ENCODE measurements around the gene DAD1.
"Not testable (repeated sequence)": the region's sequence is repeated elsewhere in the genome, so short reads cannot be mapped to it uniquely, and the experiment has no call there.

The DAD1 gene

DNA sequence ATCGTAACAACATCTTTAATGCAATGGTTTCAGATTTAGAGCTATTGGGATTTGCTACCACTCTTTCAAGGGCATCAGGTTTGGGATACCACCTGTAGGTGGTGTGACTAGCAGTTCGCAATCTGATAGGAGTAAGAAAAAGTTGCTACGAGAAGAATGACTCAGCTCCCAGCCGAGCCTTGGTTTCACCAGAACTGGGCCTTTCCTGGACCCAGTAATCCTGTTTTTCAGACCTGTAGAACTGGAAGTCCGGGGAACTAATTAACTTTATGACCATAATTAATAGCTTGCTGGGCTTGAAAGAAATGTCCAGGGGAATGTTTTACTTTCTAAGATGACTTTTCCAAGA, 9.8 kb upstream of the DAD1 start:
- peak in 1 of 3 experiments; percentile 39 for DNase-seq (ENCODE audit: low read depth in 3 of 3)

- peak in 1 of 3 experiments; percentile 54 for DNase-seq (ENCODE audit: low read depth in 3 of 3)
Measured at GRCh38 chr14:22598099-22598895, 9.3 kb upstream of the DAD1 start, which contains the start of gene ABHD4. Gene ABHD4 (plus strand): TSS chr14:22598300. CDS start chr14:22598307, 7 bp downstream.

DNA sequence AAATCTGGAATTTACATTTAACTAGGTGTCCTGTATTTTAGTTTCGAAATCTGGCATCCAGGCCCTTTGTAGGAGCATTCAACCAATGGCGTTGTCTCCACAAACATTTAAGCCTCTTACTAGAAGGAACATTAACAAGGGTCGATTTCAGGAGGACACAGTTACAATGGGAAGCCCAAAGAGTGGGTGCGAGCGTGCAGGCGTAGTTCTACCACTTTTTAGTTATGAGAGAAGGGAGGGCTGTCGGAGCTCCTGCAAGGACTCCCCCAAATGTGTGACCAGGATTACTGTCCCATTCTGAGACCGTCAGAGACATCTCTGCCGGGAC, 8.7 kb upstream of the DAD1 start:
- DNase-seq (ENCODE audit: low read depth in 3 of 3) = no peak

DNA sequence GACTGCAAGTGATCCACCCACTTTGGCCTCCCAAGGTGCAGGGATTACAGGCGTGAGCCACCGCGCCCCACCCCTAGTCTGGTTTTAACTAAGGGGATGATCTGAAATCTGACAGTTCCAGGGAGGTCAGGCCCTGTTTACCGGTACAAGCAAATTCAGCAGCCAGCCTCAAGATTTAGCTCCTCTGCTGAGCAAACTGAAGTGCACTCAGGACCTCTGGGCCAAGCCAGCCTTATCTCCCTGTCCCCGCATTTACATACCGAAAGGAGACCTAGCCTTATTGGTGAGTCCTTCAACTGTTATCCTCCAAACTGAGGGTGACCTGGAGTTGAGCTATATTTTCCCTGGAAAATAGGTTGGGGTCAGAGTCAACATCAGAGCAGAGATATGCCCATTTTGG, 8.2 kb upstream of the DAD1 start:
- DNase-seq (ENCODE audit: low read depth in 3 of 3) = no peak

DNA sequence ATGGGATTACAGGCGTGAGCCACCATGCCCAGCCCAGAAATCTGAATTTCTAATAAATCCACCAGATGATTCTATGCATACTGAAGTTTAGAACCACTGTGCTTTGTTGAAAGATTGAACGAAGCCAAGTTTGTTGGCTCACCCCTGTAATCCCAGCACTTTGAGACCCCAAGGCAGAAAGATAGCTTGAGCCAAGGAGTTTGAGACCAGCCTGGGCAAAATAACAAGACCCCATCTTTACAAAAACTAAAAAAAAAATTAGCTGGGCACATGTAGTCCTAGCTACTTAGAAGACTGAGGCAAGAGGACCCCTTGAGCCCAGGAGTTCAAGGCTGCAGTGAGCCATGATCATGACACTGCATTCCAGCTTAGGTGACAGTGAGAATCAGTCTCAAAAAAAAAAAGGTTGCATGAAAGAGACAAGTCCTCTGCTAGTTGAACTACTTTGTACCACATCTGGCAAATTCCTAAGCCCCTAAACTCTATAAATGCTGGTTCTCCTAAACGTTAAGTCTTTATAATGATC, 7.4 kb upstream of the DAD1 start:
- no peak for DNase-seq (ENCODE audit: low read depth in 3 of 3)

DNA sequence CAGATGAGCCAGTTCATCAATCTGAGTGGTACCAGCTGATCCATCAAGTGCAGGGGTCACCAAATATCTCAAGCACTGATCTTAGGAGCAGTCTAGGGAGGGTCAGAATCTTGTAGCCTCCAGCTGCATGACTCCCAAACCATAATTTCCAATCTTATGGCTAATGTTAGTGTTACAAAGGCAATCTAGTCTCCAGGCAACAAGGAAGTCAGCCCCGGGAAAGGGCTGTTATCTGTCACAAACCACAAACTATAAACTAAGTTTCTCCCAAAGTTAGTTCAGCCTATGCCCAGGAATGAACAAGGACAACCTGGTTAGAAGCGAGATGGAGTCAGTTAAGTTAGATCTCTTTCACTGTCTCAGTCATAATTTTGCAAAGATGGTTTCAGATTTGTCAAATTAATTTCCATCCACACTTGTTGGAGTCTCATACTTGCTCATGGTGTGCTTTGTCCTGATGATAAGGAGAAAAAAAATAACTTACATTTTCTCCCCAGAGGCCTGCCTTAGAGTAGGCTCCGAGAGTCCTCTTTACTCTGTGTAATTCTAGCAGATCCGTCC, 5.2 kb upstream of the DAD1 start:
- DNase-seq (ENCODE audit: low read depth in 3 of 3) = no peak

GRCh38 chr14:22593601-22594000, 4.6 kb upstream of the DAD1 start:
- DNase-seq (ENCODE audit: low read depth in 3 of 3) = no peak

- no peak for DNase-seq (ENCODE audit: low read depth in 3 of 3)
Measured at GRCh38 chr14:22593189-22593588, 4.2 kb upstream of the DAD1 start.

GRCh38 chr14:22588526-22589095, 413 bp downstream of the DAD1 start:
- DNase-seq (ENCODE audit: low read depth in 3 of 3) = peak in 1 of 3 experiments; percentile 37

DNA sequence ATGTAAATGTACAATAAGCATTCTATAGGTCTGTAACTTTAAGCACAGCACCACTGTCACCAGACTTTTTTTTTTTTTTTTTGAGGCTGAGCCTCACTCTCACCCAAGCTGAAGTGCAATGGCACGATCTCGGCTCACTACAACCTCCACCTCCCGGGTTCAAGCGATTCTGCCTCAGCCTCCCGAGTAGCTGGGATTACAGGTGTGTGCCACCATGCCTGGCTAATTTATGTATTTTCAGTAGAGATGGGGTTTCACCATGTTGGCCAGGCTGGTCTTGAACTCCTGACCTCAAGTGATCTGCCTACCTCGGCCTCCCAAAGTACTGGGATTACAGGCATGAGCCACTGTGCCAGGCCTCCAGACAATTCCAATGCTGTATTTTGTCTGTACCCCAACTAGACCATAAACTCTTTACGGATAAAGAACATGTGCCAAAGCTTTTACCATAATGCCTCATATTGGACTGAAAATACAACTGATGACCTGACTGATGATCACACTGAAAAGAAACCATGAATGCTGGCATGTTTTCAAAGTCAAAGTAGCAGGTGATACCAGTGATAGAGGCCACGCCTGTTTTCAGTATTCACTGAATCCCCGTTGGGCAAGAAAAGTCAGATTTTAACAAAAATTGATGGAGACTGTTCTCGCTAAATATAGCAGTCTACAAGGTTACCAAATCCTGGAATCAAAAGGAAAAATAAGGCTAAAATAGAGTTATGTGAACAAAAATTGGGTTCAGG, 1.2 kb downstream of the DAD1 start:
- not testable (repeated sequence) for DNase-seq (ENCODE audit: low read depth in 3 of 3)

DNA sequence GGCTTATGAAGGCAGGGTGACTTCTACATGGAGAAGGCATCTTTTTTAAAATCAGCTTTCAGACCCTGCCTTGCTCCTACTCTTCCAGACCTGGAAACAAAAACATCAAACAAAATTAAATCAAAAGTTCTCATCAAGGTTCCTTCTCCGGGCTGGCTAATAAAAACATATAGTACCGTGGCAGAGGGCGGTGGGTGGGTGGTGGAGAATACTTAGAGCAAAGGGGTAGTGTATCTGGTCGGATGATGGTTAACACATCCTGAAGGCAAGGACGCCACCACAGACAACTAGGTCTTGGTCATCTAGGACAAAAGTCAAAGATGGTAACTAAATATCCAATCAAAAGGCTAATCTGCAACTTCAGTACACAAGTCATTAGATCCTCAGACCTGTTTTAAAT, 1.8 kb downstream of the DAD1 start:
- no peak for DNase-seq (ENCODE audit: low read depth in 3 of 3)

DNA sequence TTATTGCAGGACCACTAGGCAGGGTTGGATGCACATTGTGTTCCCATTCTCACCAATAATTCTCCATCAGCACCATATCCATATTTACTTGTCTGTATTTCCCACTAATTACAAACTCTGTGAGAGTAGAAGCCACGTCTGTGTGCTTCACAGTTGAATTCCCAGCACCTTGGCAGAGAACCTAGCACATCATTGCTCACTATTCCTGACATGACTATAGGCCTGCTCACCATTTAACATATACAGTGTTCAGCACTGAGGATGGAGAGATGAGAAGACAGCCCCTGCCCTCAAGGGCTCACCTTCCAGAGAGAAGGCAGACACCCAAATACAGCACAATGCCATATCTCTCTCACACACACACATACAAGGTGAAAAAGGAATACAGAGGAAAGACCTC, 5.0 kb downstream of the DAD1 start:
- no peak for DNase-seq (ENCODE audit: low read depth in 3 of 3)

GRCh38 chr14:22580625-22581024, 8.4 kb downstream of the DAD1 start:
- no peak for DNase-seq (ENCODE audit: low read depth in 3 of 3)

DNA sequence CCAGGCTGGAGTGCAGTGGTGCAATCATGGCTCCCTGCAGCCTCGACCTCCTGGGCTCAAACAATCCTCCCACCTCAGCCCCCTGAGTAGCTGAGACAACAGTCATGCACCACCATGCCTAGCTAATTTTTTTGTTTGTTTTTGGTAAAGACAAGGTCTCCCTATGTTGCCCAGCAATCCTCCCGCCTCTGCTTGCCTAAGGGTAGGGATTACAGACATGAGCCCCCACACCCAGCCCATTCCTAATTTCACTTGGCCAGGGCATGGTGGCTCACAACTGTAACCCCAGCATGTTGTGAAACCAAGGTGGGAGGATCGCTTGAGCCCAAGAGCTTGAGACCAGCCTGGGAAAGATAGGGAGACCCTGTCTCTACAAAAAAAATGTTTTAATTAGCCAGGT, 9.1 kb downstream of the DAD1 start:
- DNase-seq (ENCODE audit: low read depth in 3 of 3) = no peak

DNA sequence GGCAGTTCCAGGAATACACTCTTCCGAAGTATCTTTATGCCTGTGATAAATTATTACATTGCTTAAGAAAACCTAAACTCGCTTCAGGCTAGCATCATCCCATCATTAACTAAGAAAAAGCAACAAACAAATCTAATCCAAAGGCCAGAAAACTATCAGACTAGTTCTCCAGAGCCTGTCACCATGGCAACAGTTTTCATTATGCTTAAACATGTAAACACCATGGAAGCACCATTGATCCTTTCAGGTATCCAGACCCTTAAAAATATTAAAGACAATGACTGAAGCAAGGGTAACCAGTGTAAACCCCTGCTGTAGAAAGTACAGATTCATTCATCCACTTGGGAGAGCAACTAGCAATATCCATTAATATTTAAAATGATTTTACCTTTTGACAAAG, 9.8 kb downstream of the DAD1 start:
- DNase-seq (ENCODE audit: low read depth in 3 of 3) = no peak

GRCh38 chr14:22577334-22577908, 11.6 kb downstream of the DAD1 start:
- DNase-seq (ENCODE audit: low read depth in 3 of 3) = no peak

DNA sequence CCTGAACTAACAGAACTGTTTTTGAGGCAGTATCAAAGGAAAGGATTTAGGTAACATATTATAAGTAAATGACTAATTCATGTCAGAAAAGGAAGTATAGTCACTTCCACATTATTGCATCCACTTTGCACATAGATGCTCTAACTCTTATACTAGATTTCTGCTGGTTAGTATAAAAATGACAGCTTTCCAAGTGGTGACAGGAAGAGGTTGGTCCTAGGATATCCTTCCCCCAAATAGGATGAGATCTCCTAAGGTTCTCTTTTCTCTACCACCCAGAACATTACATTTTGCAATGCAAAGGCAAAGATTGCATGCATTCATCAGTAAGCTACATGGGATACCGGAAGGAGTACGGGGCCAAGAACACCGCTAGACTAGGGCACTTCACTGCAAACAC, 15.2 kb downstream of the DAD1 start:
- no peak for DNase-seq (ENCODE audit: low read depth in 3 of 3)

DNA sequence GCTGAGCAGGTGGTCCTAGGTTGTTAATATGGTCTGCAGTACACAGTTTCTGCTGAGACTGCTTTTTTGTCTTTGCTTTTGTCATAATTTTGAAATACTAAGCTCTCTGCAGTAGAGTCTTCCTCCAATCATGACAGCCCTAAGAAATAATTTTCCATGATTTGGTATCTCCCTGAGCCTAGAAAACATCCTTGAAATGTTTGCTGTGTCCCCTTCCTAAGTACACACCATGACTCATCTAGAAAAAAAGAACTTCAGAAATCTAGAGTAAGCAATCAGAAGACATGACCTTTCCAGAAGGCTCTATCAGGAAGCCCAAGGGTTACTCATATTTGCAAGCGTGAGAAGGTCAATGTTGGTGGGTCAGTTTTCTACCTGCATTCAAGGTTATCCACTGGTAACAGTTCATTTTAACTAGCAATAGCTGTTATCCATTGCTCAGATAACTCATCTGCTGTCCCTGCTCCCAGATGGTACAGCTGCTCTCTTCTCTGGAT, 16.4 kb downstream of the DAD1 start:
- no peak for DNase-seq (ENCODE audit: low read depth in 3 of 3)

DNA sequence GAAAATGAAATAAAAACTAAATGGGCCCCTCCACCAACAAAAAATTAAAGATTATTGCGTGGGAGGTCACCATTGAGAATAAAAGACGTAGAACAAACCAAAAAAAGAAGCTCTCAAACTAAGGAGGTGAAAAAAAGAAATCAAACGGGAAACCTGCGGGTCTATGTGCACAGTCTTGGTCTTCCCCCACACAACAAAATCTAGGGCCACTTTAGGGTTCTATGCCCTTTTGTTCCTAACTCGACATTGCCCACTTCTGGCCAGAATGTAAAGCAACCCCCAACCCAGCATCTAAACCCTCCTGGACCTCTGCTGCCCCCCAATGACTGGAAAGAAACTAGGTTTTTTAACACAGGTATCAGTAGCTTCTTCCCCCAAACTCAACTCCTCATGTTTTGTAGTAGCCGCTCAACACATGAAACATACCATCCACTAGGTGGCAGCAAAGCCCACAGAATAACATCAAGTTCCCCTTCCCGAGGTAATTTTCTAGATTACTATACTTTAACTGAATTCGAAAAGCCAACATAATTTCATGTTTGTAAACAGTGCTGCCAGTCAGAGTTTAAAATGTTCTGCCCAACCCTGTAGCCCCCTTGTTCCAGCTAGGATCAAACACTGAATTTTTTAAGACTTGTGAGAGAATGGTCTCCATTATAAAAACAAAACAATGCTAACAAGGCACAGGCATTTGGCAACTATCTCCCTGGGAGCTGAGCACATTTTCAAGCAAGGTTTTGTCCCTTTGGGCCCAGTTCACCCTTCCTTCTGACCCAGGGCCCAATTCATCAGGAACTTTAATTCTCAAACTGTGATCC, 18.7 kb downstream of the DAD1 start:
- DNase-seq (ENCODE audit: low read depth in 3 of 3) = peak in 2 of 3 experiments; percentile 67 to 81

- no peak for DNase-seq (ENCODE audit: low read depth in 3 of 3)
Measured at GRCh38 chr14:22569737-22570131, 19.3 kb downstream of the DAD1 start.

DNA sequence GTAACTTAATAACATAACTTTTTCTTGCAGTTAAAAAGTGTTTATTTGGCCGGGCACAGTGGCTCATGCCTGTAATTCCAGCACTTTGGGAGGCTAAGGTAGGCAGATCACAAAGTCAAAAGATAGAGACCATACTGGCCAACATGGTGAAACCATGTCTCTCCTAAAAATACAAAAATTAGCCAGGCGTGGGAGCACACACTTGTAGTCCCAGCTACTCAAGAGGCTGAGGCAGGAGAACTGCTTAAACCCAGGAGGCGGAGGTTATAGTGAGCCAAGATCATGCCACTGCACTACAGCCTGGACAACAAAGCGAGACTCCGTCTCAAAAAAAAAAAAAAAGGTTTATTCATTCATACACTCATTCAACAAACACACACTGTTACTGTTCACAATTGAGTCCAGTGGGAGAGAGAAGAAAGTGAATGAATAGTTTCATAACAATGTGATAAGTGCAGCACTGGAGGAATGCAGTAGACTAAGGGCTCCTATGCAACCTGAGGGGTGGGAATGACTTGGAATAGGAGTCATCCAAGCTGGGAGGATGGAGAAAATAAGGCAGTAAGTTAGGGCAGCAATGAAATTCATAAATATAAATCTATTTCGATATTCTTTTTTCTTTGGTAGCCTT, 19.8 kb downstream of the DAD1 start:
- DNase-seq (ENCODE audit: low read depth in 3 of 3) = no peak
